Activated CD8-positive, alpha-beta memory T cell treated with anti-CD3 and anti-CD28 coated beads, Interleukin-2, amount 10 ng/mL, durations not matched to agents 7 days and 5 days (primary cell): ENCODE measurements around the gene DVL2. TPM values are rescaled to one million over a fixed set of nuclear protein-coding genes. Genes with fewer than 3 reads are reported as not detected.

Experiments used
- ATAC-seq: fragments of 150-1000 bp; cut with Tn5 transposase; one replicate; pipeline ENCODE4 v1.10.0; 2021; ENCODE audit warnings: moderate library complexity
- CTCF ChIA-PET: fragments of 350-600 bp; sonication (Branson Sonifier 250); formaldehyde crosslinking; loops from one replicate; lab custom pipeline; 2021; ENCODE audit warnings: antibody characterized with exemption; lab: Charles Lee
- DNase-seq: peaks from one replicate; pipeline ENCODE4 v3.0.0-alpha.2; 2020
- H3K27ac Mint-ChIP-seq: one replicate; pipeline ENCODE4 v1.8.0; 2021; ENCODE audit warnings: mild to moderate bottlenecking, mixed read lengths
- H3K27me3 Mint-ChIP-seq: one replicate; pipeline ENCODE4 v1.8.0; 2021; ENCODE audit warnings: mixed read lengths
- H3K36me3 Mint-ChIP-seq: one replicate; pipeline ENCODE4 v1.8.0; 2021; ENCODE audit warnings: mild to moderate bottlenecking, mixed read lengths
- H3K4me1 Mint-ChIP-seq: one replicate; pipeline ENCODE4 v1.8.0; 2021; ENCODE audit warnings: mixed read lengths
- H3K4me3 Mint-ChIP-seq: one replicate; pipeline ENCODE4 v1.8.0; 2021; ENCODE audit warnings: mild to moderate bottlenecking, moderate library complexity, mixed read lengths
- H3K9me3 Mint-ChIP-seq: one replicate; pipeline ENCODE4 v1.8.0; 2022; ENCODE audit warnings: low read depth, mixed read lengths
- total RNA-seq, 2 experiments: library from RNA; stranded (reverse); gene quantifications; one replicate each; pipeline ENCODE4 v1.2.3, GENCODE V29; 2021

Gene DVL2
- total RNA-seq, 2 experiments from 2014 or later: 52.7 to 62.0 TPM

DNA sequence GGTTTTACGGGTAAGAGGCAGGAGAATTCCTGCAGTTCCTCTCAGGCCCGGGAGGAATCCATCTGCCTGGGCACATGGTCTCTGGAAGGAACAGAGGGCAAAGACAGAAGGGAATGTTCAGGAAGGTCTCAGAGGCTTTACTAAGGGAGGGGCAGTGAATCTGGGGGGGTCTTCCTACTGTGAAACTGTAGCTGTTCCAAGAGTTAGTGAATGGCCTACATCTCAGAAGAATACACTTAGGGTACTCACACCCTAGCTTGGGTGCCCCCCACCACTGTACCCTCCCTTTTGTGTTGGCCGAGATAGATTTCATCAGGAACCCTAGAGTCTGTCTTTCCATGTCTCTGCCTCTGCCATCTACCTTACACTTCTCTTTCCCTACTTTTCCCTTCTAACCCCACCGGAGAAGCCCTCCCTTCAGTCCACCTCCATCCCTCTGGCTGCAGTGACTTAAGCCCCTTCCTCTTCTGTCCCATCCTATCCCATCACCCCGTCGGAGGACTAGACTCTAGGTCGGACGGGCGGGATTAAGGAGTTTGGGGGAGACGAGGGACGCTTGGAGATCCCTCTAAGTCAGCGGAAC, 15.0 kb downstream of the DVL2 start:
- no peaks in the 10 kb centered on the region for H3K27me3 Mint-ChIP-seq
- no peaks in the 10 kb centered on the region for H3K9me3 Mint-ChIP-seq
- peaks cover 50% of the 10 kb centered on the region for H3K4me1 Mint-ChIP-seq
- peak overlapping the region; percentile 91 for H3K27ac Mint-ChIP-seq
- peak overlapping the region; percentile 91 for H3K4me3 Mint-ChIP-seq
- ATAC-seq: no peak
- H3K36me3 Mint-ChIP-seq: peaks cover 10% of the 10 kb centered on the region
- CTCF ChIA-PET: interaction anchor here (0.6 to 4.1 kb wide), 12 partner anchors 12 to 395 kb away, joined by 3 to 42 read pairs (median 4); partner anchors contain the start of genes CTDNEP1, DVL2, ELP5 and FXR2
- DNase-seq: no peak

DNA sequence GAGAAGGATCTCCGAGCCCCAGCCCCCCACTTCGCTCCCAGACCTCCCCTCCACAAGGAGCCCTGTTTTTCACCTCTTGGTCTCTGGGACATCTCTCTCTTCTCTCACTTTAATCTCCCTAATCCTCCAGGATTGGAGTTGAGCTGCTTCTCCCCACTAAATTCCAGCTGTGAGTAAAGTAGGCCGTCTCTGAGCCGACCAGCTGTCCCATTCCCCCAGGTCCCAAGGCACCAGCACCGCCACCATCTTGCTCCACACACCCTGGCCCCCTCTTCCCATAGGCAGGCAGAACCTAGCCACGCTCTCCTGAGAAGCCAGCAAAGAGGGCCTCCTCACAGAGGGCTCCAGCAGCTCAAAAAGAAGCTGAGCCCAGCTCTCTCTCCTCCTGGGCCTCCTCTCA, 15.6 kb downstream of the DVL2 start:
- Mint-ChIP-seq H3K4me3 (no peak overlapping the region), H3K4me1 (peaks cover 55% of the 10 kb centered on the region)
- CTCF ChIA-PET: interaction anchor here (1.7 to 4.1 kb wide), 3 partner anchors 20 to 396 kb away, joined by 5 to 42 read pairs (median 18); partner anchors contain the start of genes FXR2 and PHF23

DNA sequence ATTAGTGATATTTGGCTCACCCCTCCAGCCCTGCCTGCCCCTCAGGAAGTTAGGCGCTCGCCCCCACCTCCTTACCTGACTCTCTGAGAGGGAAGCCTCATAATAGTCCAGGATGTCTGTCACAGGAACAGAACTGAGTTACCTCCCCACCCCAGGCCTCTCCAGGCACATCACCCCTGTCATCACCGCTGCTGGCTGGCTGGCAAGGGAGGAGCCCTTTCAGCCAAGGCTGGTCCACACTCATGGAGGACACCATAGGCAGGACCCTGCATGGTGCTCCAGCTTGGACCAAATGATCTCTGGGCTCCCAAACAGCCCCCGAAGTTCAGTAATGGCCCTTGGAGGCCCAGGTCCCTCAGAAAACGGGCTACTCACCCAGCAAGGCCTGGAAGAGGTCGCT, 16.2 kb downstream of the DVL2 start:
- Mint-ChIP-seq H3K9me3 (no peaks in the 10 kb centered on the region), H3K27me3 (peaks cover 4% of the 10 kb centered on the region), H3K4me3 (peak overlapping the region; percentile 7), H3K27ac (no peak overlapping the region), H3K36me3 (peaks cover 5% of the 10 kb centered on the region), H3K4me1 (peaks cover 59% of the 10 kb centered on the region)
- ATAC-seq (no peak), DNase-seq (no peak)
- CTCF ChIA-PET: no interaction called here

More for the DNA sequence above, 15.6 kb downstream of the DVL2 start:
- Mint-ChIP-seq H3K9me3 (no peaks in the 10 kb centered on the region), H3K36me3 (peaks cover 10% of the 10 kb centered on the region), H3K27me3 (no peaks in the 10 kb centered on the region), H3K27ac (no peak overlapping the region)
- DNase-seq: no peak
- no peak for ATAC-seq

DNA sequence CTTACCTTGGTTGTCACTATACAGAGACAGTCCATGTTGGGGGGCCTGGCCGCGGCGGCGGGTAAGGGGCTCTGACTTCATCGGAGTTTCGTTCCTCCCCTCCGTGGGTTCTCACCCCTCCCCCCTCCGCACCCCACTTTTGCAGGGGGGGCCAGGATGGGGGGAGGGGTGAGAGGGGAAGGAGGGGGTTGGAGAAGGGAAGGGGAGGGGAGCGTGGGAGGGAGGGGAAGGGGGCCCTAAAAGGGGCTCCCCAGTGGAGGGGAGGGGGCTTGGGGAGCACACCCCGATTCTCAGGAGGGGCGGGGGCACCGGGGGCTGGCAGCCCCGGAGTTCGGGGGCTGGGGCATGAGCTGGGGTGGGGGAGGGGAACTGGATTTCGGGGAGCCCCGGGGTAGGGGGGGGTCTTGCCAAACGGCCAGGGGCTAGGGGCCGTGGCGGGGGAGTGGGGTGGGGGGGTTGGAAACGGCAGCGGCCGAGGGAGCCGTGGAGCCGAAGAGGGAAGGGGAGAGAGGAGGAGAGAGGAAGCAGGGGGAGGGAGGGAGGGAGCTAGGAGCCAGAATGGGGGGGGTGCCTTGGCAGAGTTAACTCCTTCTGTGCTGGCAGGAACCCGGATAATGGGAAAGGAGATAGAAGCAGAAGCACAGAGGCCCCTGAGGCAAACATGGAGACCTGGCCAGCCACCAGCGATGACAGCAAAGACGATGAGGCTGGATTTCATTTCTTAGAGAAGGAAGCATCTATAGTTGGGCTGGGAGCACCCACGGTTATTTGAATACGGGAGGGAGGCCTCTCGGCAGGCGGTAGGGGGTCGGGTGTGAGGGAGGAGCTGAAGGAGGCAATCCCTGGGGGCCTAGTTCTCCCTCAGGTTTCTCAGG, 17.0 kb downstream of the DVL2 start:
- Mint-ChIP-seq H3K36me3 (no peaks in the 10 kb centered on the region), H3K27me3 (peaks cover 7% of the 10 kb centered on the region), H3K9me3 (no peaks in the 10 kb centered on the region), H3K27ac (no peak overlapping the region), H3K4me3 (no peak overlapping the region), H3K4me1 (peaks cover 60% of the 10 kb centered on the region)
- DNase-seq (no peak), ATAC-seq (no peak)
- CTCF ChIA-PET: no interaction called here

DNA sequence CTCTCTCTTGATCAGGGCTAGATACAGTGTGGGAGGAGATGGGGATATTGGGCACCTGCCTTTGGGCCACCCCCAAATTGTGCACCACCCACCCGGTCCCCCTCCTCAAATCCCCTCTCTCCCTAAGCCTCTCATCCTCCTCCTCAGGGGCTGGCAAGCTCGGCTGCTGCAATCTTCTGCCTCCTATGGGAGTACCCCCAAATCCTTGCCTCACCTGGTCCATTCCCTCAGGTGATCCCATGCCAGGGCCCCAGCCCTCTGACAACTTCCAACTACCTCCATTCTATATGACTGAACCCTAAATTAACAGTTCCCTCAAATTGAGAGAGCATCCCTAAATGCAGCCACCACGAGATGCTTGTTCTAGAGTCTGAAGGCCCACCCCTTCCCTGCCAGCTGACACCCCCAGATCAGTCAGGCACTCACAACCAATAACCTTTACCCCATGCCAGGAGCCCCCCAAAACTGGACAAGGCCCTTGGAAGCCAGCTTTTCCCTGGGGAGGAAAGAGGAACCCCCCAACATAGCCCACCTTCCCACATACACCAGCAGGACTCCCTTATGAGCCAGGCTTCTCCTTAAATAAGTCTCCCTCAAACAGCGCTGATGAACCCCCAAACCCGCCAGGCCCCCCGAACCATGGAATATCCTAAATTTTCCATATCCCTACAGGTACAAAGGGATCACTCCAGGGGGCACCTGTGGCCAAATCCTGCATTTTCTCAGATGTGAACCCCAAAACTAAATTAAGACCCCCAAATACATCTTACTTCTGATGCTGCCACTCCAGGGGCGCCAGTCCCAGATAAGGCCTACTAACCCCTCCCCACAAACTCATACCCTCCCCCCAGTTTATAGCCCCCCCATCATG, 17.8 kb downstream of the DVL2 start:
- no peak overlapping the region for H3K27ac Mint-ChIP-seq
- ATAC-seq: no peak
- peaks cover 13% of the 10 kb centered on the region for H3K27me3 Mint-ChIP-seq
- peak overlapping the region; percentile 0 for H3K4me3 Mint-ChIP-seq
- no peaks in the 10 kb centered on the region for H3K9me3 Mint-ChIP-seq
- CTCF ChIA-PET: interaction anchor here (0.5 kb wide), 1 partner anchor 466 kb away, joined by 3 read pairs; no protein-coding TSS in a partner anchor
- no peaks in the 10 kb centered on the region for H3K36me3 Mint-ChIP-seq
- peaks cover 61% of the 10 kb centered on the region for H3K4me1 Mint-ChIP-seq
- no peak for DNase-seq

DNA sequence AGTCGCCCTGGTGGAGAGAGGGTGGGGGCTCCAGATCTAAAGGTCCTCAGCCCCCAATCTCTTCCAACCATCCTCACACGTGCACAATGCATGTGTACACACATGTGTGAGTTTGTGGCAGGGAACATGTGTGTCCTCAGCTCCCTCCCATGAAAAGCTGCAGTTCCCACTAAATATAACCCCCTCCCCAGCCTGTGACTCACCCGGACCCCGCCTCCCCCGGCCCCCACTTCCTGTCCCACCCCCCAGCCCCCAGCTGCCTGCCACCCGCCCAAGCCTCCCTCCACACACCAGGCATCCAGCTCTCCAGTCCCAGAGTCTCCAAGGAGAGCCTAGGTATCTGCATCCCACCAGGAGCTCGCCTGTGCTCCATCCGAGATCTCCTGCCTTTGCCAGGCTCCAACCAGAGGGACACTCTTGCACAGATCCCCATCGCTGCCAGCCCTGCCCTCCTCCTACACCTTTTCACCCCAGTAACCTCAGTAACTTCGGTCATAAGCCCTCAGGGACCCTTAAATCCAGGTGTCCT, 18.6 kb downstream of the DVL2 start:
- Mint-ChIP-seq H3K27me3 (peaks cover 13% of the 10 kb centered on the region), H3K36me3 (no peaks in the 10 kb centered on the region), H3K4me1 (peaks cover 54% of the 10 kb centered on the region), H3K27ac (no peak overlapping the region), H3K4me3 (no peak overlapping the region), H3K9me3 (no peaks in the 10 kb centered on the region)
- DNase-seq: no peak
- no peak for ATAC-seq
- CTCF ChIA-PET: interaction anchor here (1.5 to 1.6 kb wide), 2 partner anchors 10 to 38 kb away, joined by 3 to 5 read pairs; no protein-coding TSS in a partner anchor

DNA sequence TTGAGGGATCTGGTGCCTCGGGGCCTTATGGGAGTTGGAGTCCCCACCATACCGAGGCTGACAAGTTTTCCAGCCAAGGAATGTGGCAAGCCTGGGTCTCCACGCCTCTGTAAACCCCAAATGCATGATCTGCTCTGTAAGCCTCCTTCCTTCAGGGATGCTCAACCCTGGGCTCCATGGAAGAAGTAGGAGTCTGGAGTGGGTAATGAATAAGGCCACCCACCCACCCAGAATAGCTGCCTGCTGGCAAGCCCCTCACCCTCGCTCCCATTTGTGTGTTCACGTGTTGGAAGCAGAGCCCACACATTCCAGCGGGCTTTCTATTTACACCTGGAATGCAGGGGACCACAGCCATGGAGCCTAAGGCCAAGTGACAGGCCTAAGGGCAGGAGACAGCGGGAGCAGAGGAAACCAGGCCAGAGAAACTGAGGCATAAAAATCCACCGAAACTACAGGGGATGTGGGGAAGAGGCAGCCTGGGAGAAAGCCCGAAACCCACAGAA, 19.1 kb downstream of the DVL2 start:
- Mint-ChIP-seq H3K27ac (peak overlapping the region; percentile 88), H3K9me3 (no peaks in the 10 kb centered on the region), H3K4me1 (peaks cover 50% of the 10 kb centered on the region), H3K27me3 (peaks cover 15% of the 10 kb centered on the region), H3K36me3 (no peaks in the 10 kb centered on the region), H3K4me3 (peak overlapping the region; percentile 77)
- ATAC-seq: no peak
- CTCF ChIA-PET: interaction anchor here (0.8 to 1.6 kb wide), 5 partner anchors 9 to 169 kb away, joined by 3 to 10 read pairs (median 5); partner anchors contain the start of gene GABARAP
- DNase-seq: no peak

DNA sequence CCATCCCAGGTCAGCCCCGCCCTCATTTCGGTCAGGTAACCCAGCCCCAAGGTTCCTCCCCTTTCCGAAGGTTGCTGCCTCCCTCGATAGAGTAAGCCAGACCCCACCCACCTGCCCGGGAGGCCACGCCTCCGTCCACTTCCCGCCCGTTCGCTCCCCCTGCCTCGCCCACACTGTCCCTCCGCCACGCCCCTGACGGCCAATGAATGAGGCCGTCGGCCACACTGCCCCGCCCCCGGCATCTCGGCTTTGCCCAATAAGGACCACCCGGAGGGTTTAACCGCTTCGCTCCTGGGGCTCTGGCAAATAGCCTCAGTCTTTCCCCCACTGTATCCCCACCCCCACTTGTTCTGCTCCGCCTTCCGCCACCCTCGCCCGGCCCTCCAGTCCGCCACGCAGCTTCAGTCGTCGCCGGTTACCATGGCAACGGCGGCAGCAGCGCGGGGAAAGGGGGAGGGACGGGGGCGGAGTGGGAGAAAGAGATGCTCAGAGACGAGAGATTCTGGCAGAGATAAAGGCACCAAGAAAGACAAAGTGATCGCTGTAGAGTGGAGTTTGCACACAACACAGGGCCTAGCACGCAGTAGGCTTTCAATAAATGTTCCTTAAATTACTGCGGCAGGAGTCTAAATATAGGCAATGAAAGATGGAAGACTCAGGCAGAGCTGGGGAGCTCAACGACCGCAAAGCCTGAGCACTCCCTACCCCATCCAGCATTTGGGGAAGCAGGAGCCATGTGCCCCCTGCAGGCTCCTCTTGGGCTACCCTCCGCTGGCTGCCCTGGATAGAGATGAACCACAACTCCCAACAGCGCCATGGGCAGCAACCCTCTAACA, 19.8 kb downstream of the DVL2 start:
- Mint-ChIP-seq H3K27ac (peak overlapping the region; percentile 88), H3K27me3 (peaks cover 18% of the 10 kb centered on the region), H3K36me3 (no peaks in the 10 kb centered on the region), H3K4me3 (peak overlapping the region; percentile 77), H3K9me3 (no peaks in the 10 kb centered on the region), H3K4me1 (peaks cover 49% of the 10 kb centered on the region)
- CTCF ChIA-PET: interaction anchor here (0.7 to 1.6 kb wide), 9 partner anchors 9 to 298 kb away, joined by 3 to 10 read pairs (median 3); partner anchors contain the start of genes CTDNEP1 and GABARAP
- ATAC-seq (peak; percentile 86), DNase-seq (peak; percentile 100)

DNA sequence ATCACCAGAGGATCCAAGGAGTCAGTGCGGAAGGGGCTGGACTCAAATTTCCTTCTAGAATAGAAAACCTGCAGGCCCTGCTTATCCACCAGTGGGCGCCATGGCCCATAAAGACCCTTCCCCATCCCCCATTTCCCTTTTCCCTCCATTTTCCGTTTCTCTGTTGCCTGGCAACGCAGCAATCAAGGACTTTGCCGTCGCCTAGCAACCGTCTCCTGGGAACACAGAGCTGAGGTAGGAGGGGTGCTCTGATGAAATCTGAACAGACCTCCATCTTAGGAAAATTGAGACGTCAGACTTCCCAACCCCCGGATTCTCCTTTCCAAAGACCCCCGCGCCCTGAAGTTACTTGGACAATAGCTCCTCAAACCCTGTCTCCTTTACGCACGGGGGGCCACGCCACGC, 20.4 kb downstream of the DVL2 start:
- no peak for ATAC-seq
- Mint-ChIP-seq H3K27ac (peak overlapping the region; percentile 88), H3K36me3 (no peaks in the 10 kb centered on the region), H3K4me1 (peaks cover 43% of the 10 kb centered on the region), H3K4me3 (peak overlapping the region; percentile 77), H3K9me3 (no peaks in the 10 kb centered on the region), H3K27me3 (peaks cover 18% of the 10 kb centered on the region)
- CTCF ChIA-PET: interaction anchor here (0.7 to 1.6 kb wide), 8 partner anchors 8 to 298 kb away, joined by 3 to 10 read pairs (median 4); partner anchors contain the start of gene CTDNEP1
- DNase-seq: no peak

DNA sequence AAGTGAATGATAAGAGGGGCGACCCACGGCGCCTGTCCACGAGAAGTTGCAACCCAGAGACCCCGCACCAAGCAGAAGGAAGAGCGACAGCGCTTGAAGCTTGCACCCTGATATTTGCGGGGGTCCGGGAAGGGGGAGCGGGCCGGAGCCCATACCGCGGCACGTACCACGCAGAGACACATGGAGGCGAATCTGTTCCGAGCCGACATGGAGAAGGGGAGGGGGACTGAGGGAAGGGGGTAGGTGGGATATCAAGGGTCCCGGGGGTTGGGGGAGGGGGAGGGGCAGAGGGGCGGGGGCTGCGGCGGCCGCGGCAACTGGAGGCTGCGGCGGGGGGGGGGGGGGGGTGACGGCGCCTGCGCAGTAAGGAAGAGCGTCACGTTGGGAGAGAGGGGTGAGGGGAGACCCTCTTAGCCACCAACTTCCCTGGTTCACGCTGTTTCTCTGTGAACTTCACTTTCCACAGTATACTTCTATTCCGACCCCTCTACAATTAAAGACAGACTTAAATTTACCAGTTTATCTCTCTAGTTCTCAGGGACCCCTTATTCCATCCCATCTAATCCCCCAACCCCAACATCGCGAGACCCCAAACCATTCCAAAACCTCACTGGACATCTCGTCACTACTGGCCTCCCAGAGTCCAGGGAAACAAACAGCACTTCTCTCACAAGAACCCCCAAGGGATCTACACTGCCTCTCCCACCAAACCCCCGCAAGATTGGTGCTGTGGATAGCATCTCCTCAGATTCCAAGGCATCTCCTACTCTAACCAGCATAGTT, 22.6 kb downstream of the DVL2 start:
- Mint-ChIP-seq H3K36me3 (no peaks in the 10 kb centered on the region), H3K27me3 (peaks cover 18% of the 10 kb centered on the region), H3K4me1 (peaks cover 31% of the 10 kb centered on the region), H3K27ac (no peak overlapping the region), H3K4me3 (no peak overlapping the region), H3K9me3 (no peaks in the 10 kb centered on the region)
- ATAC-seq (no peak), DNase-seq (no peak)
- CTCF ChIA-PET: no interaction called here

DNA sequence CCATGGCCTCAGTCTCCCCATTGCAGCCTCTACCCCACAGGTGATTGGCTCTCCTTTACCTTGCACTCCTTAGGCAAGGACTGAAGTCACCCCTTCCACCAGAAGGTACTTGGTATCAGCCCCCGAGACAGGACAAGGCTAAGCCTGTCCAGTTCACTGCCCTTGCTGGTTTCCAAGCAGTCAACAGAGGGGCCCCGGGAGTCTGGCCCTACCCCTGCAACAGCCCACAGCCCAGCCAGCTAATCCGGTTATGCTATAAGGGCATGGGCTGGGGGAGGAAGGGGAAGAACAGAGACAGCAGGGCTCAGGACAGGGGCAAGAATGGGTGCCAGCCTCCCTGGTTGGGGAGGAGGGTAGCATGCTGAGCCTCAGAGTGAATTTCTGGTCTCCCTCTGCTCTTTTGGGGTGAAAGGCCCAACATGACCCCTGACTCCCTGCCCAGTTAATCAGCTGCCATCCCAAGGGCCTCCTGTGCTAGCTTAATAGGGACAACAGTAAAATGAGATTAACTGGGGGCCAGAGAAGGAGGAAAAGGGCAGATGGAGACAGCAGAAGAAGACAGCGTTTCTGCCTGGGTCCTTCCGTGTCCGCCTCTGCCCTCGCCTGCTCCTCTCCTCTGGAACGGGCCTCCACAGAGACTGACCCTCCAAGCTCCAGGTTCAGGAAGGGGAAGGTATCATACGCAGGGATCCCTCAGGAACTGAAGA, 25.4 kb downstream of the DVL2 start:
- CTCF ChIA-PET: no interaction called here
- no peak for ATAC-seq
- Mint-ChIP-seq H3K36me3 (no peaks in the 10 kb centered on the region), H3K27ac (no peak overlapping the region), H3K27me3 (peaks cover 18% of the 10 kb centered on the region), H3K4me1 (peaks cover 29% of the 10 kb centered on the region), H3K9me3 (no peaks in the 10 kb centered on the region), H3K4me3 (no peak overlapping the region)
- no peak for DNase-seq
